HFF-Myc (cell line): ENCODE results near the gene TCERG1L.

ENCODE experiments used
- DNase-seq: peaks from one replicate; pipeline ENCODE4 v3.0.0-alpha.2; 2011; ENCODE audit warnings: low read depth; ENCODE audit errors: extremely low read depth
- H3K4me3 ChIP-seq: replicated peaks from 2 replicates; pipeline ENCODE4 v1.5.1; 2011; ENCODE audit warnings: low read depth, mild to moderate bottlenecking, control low read depth, low read length
- CTCF ChIP-seq: IDR thresholded peaks from 2 replicates; pipeline ENCODE4 v1.5.1; 2012; ENCODE audit warnings: mild to moderate bottlenecking, low read depth, low read length, control low read depth; ENCODE audit errors: missing control alignments

The TCERG1L gene

GRCh38 chr10:131130025-131130424, 181.5 kb downstream of the TCERG1L start:
- no peak for DNase-seq
- no peak overlapping the region for H3K4me3 ChIP-seq
- TF ChIP-seq CTCF: no peak

DNA sequence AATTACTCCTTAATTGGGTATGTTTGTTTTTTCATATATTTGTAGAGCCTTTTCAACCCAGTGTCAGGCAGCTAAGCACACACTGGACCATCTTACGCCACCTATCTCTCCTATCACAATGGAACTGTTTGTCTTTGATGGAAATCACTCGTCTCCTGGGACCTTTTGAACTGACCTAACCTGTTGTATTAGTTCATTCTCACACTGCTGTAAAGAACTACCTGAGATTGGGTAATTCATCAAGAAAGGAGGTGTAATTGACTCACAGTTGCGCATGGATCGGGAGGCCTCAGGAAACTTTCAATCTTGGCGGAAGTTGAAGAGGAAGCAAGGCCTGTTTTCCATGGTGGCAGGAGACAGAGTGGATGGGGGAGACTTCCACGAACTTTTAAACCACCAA, 182.0 kb downstream of the TCERG1L start:
- DNase-seq: no peak
- H3K4me3 ChIP-seq: no peak overlapping the region
- no peak for TF ChIP-seq CTCF

DNA sequence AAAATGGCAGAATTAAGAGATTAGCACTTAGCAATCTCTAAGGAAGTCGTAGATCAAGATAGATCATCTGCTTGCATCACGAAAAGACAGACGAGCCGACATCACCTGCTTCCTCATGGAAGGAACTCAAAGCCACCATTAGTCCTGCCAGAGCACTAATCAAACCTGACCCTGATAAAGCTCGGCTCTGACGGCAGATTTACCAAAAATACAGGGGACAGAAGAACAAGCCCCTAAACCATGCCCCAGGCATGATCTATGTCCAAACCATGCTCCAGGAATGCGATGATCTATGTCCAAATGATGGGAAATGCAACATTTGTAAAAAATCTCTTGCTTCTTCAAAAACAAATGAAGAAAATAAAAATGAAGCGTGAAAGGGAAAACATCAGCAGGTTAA, 182.8 kb downstream of the TCERG1L start:
- H3K4me3 ChIP-seq: no peak overlapping the region
- TF ChIP-seq CTCF: no peak
- DNase-seq: no peak

DNA sequence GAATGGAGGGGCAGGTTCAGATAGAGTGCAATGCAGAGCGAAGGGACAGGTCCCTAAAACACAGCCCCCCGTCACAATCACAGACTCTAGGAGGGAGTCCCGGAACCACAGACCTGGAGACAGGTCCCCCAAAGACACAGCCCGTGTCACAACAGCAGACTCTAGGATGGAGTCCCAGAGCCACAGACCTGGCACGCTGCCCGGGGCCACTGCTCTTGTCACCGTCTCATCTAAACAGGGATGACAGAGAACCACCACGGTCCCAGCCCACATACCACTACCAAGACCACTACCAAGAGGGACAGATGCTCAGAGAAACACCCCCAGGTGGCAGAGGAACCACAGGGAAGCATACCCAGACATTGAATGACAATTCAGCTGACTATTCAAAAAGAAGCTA, 183.9 kb downstream of the TCERG1L start:
- DNase-seq: no peak
- H3K4me3 ChIP-seq: no peak overlapping the region
- TF ChIP-seq CTCF: no peak

DNA sequence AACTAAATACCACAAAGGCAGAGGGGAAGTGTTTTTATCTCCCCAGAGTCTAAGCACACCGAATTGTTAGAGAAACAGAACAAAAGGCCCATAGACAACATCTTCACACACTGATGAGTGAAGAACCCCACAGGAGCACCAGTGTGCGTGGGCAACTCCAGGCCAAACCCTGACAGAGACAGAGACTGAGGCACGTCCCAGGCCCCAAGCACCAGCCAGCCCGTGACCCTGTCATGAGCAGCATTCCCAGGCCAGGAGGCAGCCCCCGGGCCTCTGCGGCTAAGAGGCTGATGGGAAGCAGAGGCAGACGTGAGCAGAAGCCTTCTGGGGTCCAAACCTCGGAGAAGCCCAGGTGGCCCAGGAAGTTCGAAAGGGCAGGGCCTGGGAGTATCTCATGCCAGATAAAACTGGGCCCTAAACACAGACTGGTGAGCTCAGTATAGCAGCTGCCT, 184.4 kb downstream of the TCERG1L start:
- DNase-seq: no peak
- no peak overlapping the region for H3K4me3 ChIP-seq
- no peak for TF ChIP-seq CTCF

- no peak for DNase-seq
- no peak overlapping the region for H3K4me3 ChIP-seq
- no peak for TF ChIP-seq CTCF
These were observed 185.0 kb downstream of the TCERG1L start for GRCh38 chr10:131126321-131127137.
